Measurements from ENCODE around the gene ADGRL3.

DNA sequence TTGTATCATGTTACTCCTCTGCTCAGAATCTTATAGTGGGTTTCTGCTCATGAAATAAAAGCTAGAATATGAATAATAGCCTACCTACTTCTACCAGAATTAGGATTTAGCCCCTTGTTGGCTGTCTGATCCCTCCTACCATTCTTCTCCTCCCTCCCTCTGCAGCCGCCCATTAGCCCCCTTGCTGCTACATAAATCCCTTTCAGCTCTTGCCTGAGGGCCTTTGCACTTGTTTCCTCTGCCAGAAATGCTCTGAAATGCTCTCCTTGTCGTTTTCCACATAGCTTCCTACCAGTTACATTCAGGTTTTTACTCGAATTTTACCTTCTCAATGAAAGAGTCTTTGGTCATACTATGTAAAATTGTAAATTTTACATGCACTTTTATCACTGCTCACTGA lies 159.2 kb downstream of the ADGRL3 start:
- TF ChIP-seq ZNF843 (tag by site-specific recombination; IDR thresholded peaks at IDR 0.05) (no peak), ZNF184 (tag by site-specific recombination; IDR thresholded peaks at IDR 0.05) (no peak), ZNF155 (tag by site-specific recombination; IDR thresholded peaks at IDR 0.05) (no peak), ZNF302 (tag by site-specific recombination; IDR thresholded peaks at IDR 0.05; ENCODE audit: low read depth) (no peak), OSR2 (tag by site-specific recombination; IDR thresholded peaks at IDR 0.05) (no peak), ZNF560 (tag by site-specific recombination; IDR thresholded peaks at IDR 0.05; ENCODE audit: borderline replicate concordance) (no peak), ZNF133 (tag by site-specific recombination; IDR thresholded peaks at IDR 0.05) (no peak), ZBTB48 (tag by site-specific recombination; IDR thresholded peaks at IDR 0.05) (no peak), BCL11A (tag by site-specific recombination; IDR thresholded peaks at IDR 0.05; ENCODE audit: low read depth) (no peak), ZNF785 (tag by site-specific recombination; IDR thresholded peaks at IDR 0.05) (no peak), SP2 (tag by site-specific recombination; IDR thresholded peaks at IDR 0.05) (no peak), ZNF394 (tag by site-specific recombination; IDR thresholded peaks at IDR 0.05; ENCODE audit: borderline replicate concordance) (no peak)
- TF ChIP-seq, protein P1, sequence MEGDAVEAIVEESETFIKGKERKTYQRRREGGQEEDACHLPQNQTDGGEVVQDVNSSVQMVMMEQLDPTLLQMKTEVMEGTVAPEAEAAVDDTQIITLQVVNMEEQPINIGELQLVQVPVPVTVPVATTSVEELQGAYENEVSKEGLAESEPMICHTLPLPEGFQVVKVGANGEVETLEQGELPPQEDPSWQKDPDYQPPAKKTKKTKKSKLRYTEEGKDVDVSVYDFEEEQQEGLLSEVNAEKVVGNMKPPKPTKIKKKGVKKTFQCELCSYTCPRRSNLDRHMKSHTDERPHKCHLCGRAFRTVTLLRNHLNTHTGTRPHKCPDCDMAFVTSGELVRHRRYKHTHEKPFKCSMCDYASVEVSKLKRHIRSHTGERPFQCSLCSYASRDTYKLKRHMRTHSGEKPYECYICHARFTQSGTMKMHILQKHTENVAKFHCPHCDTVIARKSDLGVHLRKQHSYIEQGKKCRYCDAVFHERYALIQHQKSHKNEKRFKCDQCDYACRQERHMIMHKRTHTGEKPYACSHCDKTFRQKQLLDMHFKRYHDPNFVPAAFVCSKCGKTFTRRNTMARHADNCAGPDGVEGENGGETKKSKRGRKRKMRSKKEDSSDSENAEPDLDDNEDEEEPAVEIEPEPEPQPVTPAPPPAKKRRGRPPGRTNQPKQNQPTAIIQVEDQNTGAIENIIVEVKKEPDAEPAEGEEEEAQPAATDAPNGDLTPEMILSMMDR (tag by site-specific recombination; IDR thresholded peaks at IDR 0.05): no peak
- TF ChIP-seq, protein P2, sequence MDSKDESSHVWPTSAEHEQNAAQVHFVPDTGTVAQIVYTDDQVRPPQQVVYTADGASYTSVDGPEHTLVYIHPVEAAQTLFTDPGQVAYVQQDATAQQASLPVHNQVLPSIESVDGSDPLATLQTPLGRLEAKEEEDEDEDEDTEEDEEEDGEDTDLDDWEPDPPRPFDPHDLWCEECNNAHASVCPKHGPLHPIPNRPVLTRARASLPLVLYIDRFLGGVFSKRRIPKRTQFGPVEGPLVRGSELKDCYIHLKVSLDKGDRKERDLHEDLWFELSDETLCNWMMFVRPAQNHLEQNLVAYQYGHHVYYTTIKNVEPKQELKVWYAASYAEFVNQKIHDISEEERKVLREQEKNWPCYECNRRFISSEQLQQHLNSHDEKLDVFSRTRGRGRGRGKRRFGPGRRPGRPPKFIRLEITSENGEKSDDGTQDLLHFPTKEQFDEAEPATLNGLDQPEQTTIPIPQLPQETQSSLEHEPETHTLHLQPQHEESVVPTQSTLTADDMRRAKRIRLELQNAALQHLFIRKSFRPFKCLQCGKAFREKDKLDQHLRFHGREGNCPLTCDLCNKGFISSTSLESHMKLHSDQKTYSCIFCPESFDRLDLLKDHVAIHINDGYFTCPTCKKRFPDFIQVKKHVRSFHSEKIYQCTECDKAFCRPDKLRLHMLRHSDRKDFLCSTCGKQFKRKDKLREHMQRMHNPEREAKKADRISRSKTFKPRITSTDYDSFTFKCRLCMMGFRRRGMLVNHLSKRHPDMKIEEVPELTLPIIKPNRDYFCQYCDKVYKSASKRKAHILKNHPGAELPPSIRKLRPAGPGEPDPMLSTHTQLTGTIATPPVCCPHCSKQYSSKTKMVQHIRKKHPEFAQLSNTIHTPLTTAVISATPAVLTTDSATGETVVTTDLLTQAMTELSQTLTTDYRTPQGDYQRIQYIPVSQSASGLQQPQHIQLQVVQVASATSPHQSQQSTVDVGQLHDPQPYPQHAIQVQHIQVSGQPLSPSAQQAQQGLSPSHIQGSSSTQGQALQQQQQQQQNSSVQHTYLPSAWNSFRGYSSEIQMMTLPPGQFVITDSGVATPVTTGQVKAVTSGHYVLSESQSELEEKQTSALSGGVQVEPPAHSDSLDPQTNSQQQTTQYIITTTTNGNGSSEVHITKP (tag by site-specific recombination; IDR thresholded peaks at IDR 0.05): no peak

Data from HEK293 (cell line).